ENCODE results near the gene DPEP3.
A peak's percentile ranks its signal among the peaks of the same experiment; 100 is the strongest.

Gene DPEP3

DNA sequence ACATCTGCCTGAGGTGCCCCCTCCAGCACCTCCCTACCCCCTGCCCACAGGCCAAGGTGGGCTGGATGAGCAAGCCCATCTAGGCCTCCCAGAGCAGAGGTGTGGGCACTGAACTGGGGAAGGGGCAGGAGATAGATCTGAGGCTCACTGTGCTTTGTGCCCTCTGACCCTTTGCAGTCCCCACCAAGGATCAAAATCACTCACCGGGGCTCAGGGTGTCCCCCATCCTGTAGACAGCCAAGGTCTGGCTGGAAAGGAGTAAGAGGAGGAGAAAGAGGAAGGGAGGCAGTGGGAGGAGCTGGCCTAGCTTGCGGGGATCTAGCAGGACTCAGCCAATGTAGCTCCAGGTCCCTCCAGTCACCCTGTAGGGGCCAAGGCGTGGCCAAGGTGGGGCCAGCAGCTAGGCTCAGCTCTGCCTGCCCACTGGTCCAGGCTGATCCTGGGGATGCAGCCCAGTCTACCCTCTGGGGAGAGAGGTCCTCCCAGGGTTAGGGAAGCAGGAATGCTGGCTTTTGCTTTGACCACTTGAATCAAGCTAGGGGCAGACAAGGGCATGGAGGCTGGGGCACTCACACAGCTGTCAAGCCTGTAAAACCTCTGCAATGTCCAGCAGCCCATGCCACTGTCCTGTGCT is 13.6 kb downstream of the DPEP3 start:
- DNase-seq (ENCODE audit: low spot score) = peak; percentile 15

GRCh38 chr16:67965668-67966548 is 14.4 kb downstream of the DPEP3 start:
- DNase-seq (ENCODE audit: low spot score) = no peak

DNA sequence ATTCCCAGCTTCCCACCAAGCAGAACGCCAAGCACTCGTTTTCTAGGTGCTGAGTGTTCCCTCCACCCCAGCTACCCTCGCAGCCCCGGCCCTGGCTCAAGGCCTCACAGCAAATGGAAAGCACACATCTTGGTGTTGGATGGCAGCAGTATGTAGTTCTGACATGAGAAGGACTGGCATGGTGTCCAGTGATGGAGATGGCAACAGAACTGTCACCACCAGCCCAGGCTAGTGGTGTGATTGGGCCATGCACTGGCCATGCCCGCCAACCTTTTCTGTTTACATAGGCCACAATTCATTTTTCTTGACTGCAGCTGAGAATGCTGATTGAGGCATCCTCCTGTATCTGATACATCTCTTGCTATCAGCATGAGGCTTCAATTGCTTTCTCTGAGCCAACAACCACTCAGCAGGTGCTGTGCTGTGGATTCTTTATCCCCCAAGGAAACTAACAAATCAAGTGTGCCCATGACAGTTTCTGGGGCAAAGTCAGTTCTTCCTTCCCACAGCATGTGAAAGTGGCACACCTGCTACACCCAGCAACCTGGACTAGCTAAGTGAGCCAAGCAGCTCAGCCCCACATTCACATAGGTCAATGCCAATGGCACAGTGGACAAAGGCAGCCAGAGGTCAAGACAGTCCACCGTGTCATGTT is 15.7 kb downstream of the DPEP3 start:
- DNase-seq (ENCODE audit: low spot score) = no peak

GRCh38 chr16:67963662-67964321 is 16.5 kb downstream of the DPEP3 start:
- no peak for DNase-seq (ENCODE audit: low spot score)

DNA sequence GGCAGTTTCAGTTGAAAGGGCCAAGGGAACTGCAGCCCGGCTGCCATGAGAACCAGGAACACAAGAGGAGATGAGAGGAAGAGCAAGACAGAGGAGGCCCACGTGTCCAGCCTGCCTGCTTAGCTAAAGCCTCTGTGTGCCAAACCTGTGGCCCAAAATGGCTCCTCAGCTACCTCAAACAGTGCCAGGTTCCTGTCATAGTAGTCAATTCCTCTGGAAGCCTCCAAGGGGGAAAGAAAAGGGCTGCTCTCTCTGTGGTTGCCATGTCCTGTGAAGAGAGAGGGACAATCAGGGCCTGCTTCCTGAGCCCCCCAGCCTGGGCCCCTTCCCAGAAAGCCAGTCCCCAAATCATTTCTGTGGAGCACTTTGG is 17.0 kb downstream of the DPEP3 start:
- DNase-seq (ENCODE audit: low spot score) = no peak

- no peak for DNase-seq (ENCODE audit: low spot score)
These were observed 18.2 kb downstream of the DPEP3 start for GRCh38 chr16:67962135-67962534.

DNA sequence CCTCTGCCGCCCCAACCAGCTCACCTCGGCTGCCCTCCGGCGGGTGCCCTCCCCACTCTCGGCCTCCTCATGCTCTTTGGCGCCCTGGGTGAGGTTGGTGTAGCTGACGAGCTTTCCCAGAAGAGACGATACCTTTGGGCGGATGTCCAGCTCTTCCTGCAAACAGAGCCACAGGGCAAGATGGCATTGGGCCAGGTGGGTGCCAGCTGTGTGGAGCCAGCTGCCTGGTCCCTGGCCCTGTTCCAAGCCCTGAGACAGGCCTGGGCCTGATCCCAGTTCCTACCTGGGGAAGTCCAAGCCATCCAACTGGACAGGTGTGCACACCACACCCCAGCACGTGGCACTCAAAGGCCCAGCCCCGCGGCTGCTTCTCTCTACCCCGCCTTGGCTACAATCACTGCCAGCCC is 18.7 kb downstream of the DPEP3 start:
- DNase-seq (ENCODE audit: low spot score) = no peak

DNA sequence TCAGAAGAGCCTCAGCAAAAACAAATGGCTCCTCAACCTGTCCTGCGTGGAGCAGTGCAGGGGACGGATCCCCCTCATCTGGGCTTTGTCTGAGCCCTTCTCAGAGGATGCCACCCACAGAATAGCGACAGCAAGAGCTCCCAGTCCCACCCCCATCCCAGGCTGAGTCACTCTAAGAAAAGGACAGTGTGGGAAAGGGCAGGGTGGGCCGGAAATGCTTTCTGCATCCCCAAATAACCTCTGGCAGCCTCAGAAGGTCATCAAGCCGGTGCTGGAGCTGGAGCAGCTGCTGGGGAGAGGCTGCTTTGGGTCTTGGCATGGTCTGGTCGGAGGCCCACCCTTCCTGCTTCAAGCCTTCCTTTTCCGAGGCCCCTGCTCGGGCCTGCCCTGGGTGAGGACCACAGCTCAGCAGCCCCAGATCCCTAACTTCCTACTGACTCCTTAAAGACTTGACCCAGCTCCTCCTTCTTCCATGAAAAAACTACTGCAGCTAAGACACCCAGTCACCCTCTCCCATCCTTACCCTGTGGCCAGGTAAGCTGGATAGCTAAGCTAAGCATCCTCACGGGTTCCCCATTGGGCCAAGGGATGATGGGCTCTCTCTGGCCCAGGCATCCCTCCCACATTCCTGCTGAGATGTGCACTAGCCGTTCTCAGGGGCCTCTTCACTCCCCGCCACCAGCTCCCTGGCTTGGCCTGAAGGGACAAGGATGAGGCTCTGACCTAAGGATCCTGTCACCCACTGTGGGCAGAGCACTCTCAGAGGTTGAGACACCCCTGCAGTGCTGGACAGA is 20.6 kb downstream of the DPEP3 start:
- DNase-seq (ENCODE audit: low spot score) = no peak

- DNase-seq (ENCODE audit: low spot score) = no peak
These were observed 22.7 kb downstream of the DPEP3 start for GRCh38 chr16:67957622-67958021.

DNA sequence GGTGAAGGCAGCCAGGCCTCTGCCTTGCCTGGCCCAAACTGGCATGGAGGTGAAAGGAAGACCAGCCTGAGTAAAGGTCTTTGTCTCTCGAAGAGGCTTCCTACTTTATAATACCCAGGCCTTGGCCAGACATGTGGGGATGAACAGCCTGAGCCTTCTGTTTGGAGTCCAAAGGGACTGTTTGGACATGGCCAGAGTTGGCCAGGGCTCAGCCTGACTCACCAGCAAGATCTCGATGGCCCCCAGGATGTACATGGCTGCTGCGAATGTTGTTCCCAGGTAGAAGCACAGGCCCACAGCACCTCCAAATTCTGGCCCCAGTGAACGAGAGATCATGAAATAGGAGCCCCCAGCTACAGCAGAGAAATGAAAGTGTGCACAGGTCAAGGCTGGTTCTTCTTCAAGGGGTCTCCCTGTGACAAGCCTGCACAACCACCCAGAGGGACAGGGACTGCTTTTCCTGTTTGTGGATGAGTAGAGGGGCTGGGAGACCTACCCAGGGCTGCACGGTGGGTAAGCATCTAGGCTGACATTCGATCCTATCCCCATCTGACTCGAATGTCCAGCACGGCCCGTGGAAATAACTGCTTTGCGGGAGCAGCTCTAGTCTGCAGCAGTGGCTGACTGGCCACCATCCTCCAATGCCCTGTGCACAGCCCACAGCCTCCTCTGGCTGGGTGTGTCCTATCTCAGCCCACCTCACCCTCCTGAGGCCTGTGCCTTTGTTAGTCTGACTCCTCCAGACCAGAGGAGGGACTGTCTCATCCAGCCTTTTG is 25.7 kb downstream of the DPEP3 start:
- no peak for DNase-seq (ENCODE audit: low spot score)

DNA sequence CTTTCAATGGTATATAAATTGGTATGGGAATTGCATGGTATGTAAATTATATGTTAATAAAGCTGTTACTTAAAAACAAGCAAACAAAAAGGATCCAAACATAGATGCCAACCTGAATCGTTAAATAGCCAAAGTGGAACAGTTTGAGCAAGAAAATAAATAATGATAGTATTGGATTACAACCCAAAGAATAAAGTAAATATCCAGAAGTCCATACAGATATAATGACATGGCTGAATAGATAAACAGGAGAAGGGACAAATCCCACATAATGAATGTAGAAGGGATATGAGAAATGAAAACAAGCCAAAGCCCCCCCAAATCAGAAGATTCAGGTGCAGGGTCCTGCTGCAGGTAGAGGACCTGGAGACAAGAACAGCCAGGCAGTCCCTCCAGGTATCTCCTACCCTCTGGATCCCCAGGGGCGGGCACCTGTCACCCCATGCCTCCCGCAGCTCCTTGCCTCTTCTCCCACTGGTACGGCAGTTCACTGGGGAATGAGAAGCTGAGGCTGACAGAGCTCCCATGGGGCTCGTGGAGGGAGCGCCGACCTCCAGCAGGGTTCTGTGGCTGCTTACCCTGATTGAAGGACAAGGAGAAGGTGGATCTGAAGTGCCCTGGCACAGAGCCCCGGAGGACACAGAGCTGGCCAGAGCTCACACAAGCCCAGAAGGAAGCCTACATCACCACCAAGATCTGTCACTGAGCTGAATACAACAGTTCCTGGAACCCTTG is 26.5 kb downstream of the DPEP3 start:
- no peak for DNase-seq (ENCODE audit: low spot score)

GRCh38 chr16:67951485-67951884 is 28.8 kb downstream of the DPEP3 start:
- no peak for DNase-seq (ENCODE audit: low spot score)

GRCh38 chr16:67950335-67950843 is 29.9 kb downstream of the DPEP3 start:
- DNase-seq (ENCODE audit: low spot score) = no peak

DNA sequence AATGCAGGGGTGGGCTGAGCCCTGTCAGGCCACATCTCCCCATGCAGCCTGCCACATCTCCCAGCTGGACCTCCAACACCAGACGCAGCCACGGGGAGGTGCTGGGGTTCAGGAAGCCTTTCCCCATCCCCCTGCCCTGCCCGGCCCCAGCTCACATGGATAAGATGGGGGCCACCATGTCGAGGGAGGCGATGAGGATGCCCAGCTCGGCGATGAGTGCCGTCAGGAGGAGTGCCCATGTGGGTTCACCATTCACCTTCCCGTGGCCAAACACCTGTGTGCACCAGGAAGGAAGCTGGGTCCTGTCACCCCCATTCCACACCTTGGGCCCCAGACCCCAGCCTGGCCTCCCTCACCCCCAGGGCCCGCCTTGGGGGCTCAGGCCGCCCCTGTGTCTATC is 30.7 kb downstream of the DPEP3 start:
- DNase-seq (ENCODE audit: low spot score) = no peak

DNA sequence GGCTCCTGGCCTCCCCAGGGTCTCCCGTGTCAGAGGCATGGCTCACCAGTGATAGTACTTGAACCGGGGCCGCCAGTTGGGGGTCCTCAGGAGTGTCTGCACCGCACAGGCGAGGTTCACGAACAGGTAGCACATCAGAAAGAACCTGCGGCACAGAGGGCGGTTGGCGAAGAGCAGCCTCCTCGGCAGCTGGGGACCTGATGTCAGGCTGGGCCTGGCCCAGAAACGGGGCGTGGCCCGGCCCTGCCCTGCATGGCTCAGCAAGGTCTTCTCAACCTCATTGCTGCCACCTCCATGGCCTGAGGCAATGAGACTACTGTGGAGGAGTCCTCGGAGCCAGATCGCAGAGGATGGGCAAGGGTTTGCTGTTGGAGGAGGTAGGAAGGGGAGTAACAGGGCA is 32.3 kb downstream of the DPEP3 start:
- DNase-seq (ENCODE audit: low spot score) = peak; percentile 63

DNA sequence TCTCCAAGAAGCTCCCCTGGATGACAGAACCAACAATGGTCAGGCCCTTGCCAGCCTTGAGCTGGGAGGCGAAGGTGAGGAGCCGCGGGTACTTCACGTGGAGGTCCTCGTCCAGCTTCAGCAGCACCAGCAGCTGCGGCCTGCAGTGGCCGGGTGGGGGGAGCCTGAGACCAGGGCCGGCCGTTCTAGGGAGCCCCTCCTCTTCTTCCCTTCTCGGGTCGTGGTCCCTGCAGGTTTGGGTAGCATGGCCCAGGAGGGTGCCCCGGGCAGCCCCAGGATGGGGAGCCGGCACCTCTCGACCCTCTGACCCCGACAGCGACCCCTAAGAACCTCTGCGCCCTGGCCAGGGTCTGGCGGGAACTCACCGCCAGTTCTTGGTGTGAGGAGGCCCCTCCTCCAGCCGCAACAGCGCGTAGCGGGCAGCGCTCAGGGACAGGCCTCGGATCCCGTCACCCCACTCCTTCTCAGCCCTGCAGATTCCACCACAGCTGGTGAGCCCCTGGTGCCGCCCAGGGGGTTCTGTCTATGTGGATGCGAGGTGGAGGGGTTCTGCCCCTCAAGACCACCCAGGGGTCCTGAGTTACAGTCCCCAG is 33.2 kb downstream of the DPEP3 start:
- no peak for DNase-seq (ENCODE audit: low spot score)

DNA sequence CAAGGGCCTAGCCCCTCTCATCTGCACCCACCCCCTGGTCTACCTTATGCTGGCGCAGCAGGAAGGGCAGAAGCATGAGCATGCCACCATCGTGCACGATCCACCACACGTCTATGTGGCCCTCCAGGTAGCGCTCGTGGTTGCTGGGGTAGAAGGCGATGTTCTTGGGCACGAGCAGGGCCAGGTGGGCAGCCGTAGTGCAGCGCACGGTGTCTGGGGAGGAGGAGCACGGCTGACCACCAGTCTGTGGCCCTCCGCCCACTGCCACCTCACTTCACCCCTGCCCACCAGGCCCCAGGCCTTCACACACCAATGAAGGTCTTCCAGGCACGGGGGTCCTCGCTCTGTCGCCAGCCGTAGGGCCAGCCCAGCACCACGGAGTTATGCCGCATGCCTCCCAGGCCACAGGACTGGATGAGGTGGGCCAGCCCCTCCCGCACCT is 34.1 kb downstream of the DPEP3 start:
- no peak for DNase-seq (ENCODE audit: low spot score)

- no peak for DNase-seq (ENCODE audit: low spot score)
These were observed 34.8 kb downstream of the DPEP3 start for GRCh38 chr16:67945392-67945933.

GRCh38 chr16:67944690-67945391 is 35.5 kb downstream of the DPEP3 start:
- DNase-seq (ENCODE audit: low spot score) = no peak

Data from hematopoietic multipotent progenitor cell treated with erythropoietin and hydrocortisone succinate and interleukin-3 and kit ligand, for 15 days (in vitro differentiated cells).